Fibroblast of lung (primary cell): ENCODE measurements around the gene PXDC1.

Experiments
- CTCF ChIP-seq, 2 donors: IDR thresholded peaks in 1 of 2; conservative IDR thresholded peaks in 1 of 2; 1 replicate in 1 of 2; 2 replicates in 1 of 2; pipeline ENCODE4 v1.5.1; 2011 to 2012; ENCODE audit warnings: low read length in 2 of 2, control low read depth in 1 of 2, inconsistent platforms in 1 of 2, low read depth in 1 of 2, mild to moderate bottlenecking in 1 of 2
- EZH2 ChIP-seq: IDR thresholded peaks from 2 replicates; pipeline ENCODE4 v1.5.1; 2012; ENCODE audit warnings: low read length, control low read depth, mild to moderate bottlenecking; ENCODE audit errors: missing control alignments

DNA sequence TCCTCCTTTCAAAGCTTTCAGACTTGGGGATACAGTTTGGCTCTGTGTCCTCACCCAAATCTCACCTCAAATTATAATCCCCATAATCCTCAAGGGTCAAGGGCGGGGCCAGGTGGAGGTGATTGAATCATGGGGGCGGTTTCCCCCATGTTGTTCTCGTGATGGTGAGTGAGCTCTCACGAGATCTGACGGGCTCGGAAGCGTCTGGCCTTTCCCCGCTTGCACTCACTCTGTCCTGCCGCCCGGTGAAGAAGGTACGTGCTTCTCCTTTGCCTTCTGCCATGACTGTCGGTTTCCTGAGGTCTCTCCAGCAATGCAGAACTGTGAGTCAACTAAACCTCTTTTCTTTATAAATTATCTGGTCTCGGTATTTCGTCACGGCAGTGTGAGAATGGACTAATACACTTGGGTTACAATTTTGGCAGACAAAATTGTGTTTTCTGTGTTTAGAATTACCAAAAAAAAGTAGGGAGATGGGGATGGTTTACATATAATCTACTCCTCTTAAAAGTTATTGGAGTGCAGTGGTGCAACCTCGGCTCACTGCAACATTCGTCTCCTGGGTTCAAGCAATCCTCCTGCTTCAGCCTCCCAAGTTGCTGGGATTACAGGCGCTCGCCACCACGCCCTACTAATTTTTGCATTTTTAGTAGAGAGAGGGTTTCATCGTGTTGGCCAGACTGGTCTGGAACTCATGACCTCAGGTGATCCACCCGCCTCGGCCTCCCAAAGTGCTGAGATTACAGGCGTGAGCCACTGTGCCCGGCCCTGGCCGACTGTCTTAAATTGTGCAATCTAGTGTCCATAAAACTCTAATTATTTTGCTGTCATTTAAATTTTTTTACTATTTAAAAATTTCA is 33.6 kb upstream of the PXDC1 start:
- no peak for TF ChIP-seq CTCF (conservative IDR thresholded peaks at IDR 0.05 in 1 of 2, IDR thresholded peaks at IDR 0.05 in 1 of 2; ENCODE audit: low read depth in 1 of 2, low read length in 2 of 2)
- TF ChIP-seq EZH2, result no peak
